OCI-LY1 (cell line): ENCODE results near the gene TNRC6C.

Experiments used
- H2AFZ ChIP-seq: fragments of 200-600 bp; sonication (generic), shearing (Covaris generic); 2 replicates; pipeline ENCODE4 v1.6.0; 2014; ENCODE audit warnings: antibody characterized with exemption, mild to moderate bottlenecking, low read length
- H3F3A ChIP-seq: fragments of 200-600 bp; sonication (generic), shearing (Covaris generic); 2 replicates; pipeline ENCODE4 v1.6.0; 2014; ENCODE audit warnings: mild to moderate bottlenecking, antibody characterized with exemption, low read length, moderate library complexity; ENCODE audit not compliant: insufficient read depth
- H3K27ac ChIP-seq: fragments of 200-600 bp; sonication (generic); 2 replicates; pipeline ENCODE4 v1.5.1; 2014; ENCODE audit warnings: low read length, mixed run types, mild to moderate bottlenecking, low read depth; ENCODE audit not compliant: poor library complexity, severe bottlenecking
- H3K27me3 ChIP-seq: fragments of 200-600 bp; sonication (generic); 2 replicates; pipeline ENCODE4 v1.6.0; 2014; ENCODE audit warnings: antibody characterized with exemption, mild to moderate bottlenecking, low read length, moderate library complexity; ENCODE audit not compliant: insufficient read depth
- H3K36me3 ChIP-seq: fragments of 200-600 bp; sonication (generic); 2 replicates; pipeline ENCODE4 v1.6.1; 2014; ENCODE audit warnings: mild to moderate bottlenecking, antibody characterized with exemption, low read length, moderate library complexity, mixed read lengths; ENCODE audit not compliant: insufficient read depth
- H3K4me1 ChIP-seq: fragments of 200-600 bp; sonication (generic); 2 replicates; pipeline ENCODE4 v1.5.1; 2014; ENCODE audit warnings: mild to moderate bottlenecking, low read length, moderate library complexity; ENCODE audit not compliant: insufficient read depth, severe bottlenecking
- H3K4me2 ChIP-seq: fragments of 200-600 bp; sonication (generic), shearing (Covaris generic); 2 replicates; pipeline ENCODE4 v1.6.1; 2014; ENCODE audit warnings: low read length
- H3K4me3 ChIP-seq: fragments of 200-600 bp; sonication (generic); 2 replicates; pipeline ENCODE4 v1.5.1; 2014; ENCODE audit warnings: low read length, low read depth, mild to moderate bottlenecking, mixed read lengths; ENCODE audit not compliant: poor library complexity, severe bottlenecking
- H3K79me2 ChIP-seq: fragments of 200-600 bp; shearing (Covaris generic); 2 replicates; pipeline ENCODE4 v1.6.1; 2016; ENCODE audit warnings: mixed run types, low read length, mixed read lengths; ENCODE audit not compliant: insufficient read depth
- H3K9ac ChIP-seq: fragments of 200-600 bp; sonication (generic), shearing (Covaris generic); 2 replicates; pipeline ENCODE4 v1.6.1; 2014; ENCODE audit warnings: mild to moderate bottlenecking, low read length, mixed read lengths
- H3K9me2 ChIP-seq: fragments of 200-600 bp; sonication (generic), shearing (Covaris generic); 2 replicates; pipeline ENCODE4 v1.6.1; 2014; ENCODE audit warnings: low read depth, mild to moderate bottlenecking, low read length, mixed read lengths
- H3K9me3 ChIP-seq: fragments of 200-600 bp; shearing (Covaris generic); 2 replicates; pipeline ENCODE4 v1.6.1; 2014; ENCODE audit warnings: low read length, mixed read lengths
- H4K20me1 ChIP-seq: fragments of 200-600 bp; sonication (generic), shearing (Covaris generic); 2 replicates; pipeline ENCODE4 v1.6.0; 2016; ENCODE audit warnings: mild to moderate bottlenecking, low read length; ENCODE audit not compliant: insufficient read depth
- EZH2 ChIP-seq: fragments of 200-600 bp; sonication (generic), shearing (Covaris generic); IDR thresholded peaks from 2 replicates; pipeline ENCODE4 v1.8.0; 2017; ENCODE audit warnings: borderline replicate concordance, mixed run types, mild to moderate bottlenecking, antibody characterized with exemption, low read length, moderate library complexity, mixed read lengths
- TF ChIP-seq, protein P1 (sequence below): fragments of 200-600 bp; sonication (generic), shearing (Covaris generic); IDR thresholded peaks from 2 replicates; pipeline ENCODE4 v1.5.1; 2017; ENCODE audit warnings: mild to moderate bottlenecking, antibody characterized with exemption, low read length, moderate library complexity, mixed read lengths

Gene TNRC6C

DNA sequence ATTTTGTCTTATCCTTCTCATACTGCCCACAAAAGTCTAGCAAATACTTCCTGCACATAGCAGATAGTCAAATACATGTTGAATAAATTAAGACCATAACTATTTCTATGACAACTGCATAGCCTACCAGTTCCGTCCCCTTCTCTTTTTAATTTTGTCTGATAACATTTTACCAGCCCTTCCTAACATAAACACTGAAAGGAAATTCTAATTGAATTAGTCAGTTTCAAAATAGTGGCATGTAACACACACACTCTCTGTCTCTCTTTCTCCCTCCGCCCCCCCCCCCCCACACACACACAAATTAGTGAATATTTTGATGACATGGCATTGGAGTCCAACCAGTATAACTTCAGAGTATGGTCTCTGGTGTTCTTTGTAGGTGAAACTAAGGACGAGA, 41.8 kb downstream of the TNRC6C start:
- no peaks in the 10 kb centered on the region for H3K36me3 ChIP-seq
- H3K4me2 ChIP-seq, result no peak overlapping the region
- no peaks in the 10 kb centered on the region for H4K20me1 ChIP-seq
- H3F3A ChIP-seq, result no peaks in the 10 kb centered on the region
- H3K27me3 ChIP-seq, result no peaks in the 10 kb centered on the region
- H3K4me3 ChIP-seq, result no peak overlapping the region
- H3K9ac ChIP-seq, result no peak overlapping the region
- H3K4me1 ChIP-seq, result no peaks in the 10 kb centered on the region
- H3K9me3 ChIP-seq, result no peaks in the 10 kb centered on the region
- H3K79me2 ChIP-seq, result no peaks in the 10 kb centered on the region
- H3K27ac ChIP-seq, result no peak overlapping the region
- TF ChIP-seq, protein P1, sequence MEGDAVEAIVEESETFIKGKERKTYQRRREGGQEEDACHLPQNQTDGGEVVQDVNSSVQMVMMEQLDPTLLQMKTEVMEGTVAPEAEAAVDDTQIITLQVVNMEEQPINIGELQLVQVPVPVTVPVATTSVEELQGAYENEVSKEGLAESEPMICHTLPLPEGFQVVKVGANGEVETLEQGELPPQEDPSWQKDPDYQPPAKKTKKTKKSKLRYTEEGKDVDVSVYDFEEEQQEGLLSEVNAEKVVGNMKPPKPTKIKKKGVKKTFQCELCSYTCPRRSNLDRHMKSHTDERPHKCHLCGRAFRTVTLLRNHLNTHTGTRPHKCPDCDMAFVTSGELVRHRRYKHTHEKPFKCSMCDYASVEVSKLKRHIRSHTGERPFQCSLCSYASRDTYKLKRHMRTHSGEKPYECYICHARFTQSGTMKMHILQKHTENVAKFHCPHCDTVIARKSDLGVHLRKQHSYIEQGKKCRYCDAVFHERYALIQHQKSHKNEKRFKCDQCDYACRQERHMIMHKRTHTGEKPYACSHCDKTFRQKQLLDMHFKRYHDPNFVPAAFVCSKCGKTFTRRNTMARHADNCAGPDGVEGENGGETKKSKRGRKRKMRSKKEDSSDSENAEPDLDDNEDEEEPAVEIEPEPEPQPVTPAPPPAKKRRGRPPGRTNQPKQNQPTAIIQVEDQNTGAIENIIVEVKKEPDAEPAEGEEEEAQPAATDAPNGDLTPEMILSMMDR, result no peak
- no peak for TF ChIP-seq EZH2
- no peak overlapping the region for H2AFZ ChIP-seq
- H3K9me2 ChIP-seq, result no peaks in the 10 kb centered on the region

DNA sequence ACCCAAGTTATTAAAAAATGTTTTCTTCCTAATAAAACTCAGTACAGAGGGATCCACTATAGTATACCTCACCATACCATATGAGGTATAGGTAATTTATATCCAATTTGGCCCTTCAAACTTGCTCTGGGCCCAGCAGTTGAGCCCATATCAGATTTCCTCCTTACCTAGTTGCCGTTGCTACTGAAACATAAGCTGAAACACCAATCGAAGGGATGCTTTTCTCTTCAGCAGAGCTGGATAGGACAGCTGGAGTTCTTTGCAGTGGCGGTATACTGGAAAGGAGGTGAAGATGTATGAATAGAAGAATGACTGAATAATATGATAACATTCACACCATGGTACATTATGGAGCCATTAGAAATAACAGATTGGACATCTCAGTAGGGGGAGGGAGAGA, 42.7 kb downstream of the TNRC6C start:
- no peak overlapping the region for H2AFZ ChIP-seq
- H3K36me3 ChIP-seq, result no peaks in the 10 kb centered on the region
- no peaks in the 10 kb centered on the region for H3K9me2 ChIP-seq
- H4K20me1 ChIP-seq, result no peaks in the 10 kb centered on the region
- no peaks in the 10 kb centered on the region for H3K9me3 ChIP-seq
- no peaks in the 10 kb centered on the region for H3F3A ChIP-seq
- H3K79me2 ChIP-seq, result no peaks in the 10 kb centered on the region
- H3K4me2 ChIP-seq, result no peak overlapping the region
- no peaks in the 10 kb centered on the region for H3K27me3 ChIP-seq
- H3K4me3 ChIP-seq, result no peak overlapping the region
- no peak for TF ChIP-seq EZH2
- TF ChIP-seq, protein P1, result no peak
- no peak overlapping the region for H3K9ac ChIP-seq
- no peak overlapping the region for H3K27ac ChIP-seq
- no peaks in the 10 kb centered on the region for H3K4me1 ChIP-seq

DNA sequence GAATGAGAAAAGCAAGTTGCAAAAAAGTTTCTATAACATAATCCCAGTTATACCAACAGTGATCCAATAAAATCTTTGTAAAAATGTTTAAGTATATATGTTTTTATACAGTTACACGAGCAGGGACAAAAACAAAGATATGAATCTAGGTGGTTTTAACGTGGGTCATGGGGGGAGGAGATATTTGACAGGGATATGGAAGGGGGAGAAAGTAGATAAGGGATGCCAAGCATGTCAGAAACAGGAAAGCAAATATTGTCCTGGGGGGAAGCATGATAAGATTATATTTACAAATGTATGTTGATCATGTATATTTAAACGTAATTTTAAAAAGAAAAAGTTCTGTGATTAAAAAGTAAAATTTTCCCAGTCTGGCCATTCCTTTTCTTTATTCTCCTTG, 43.1 kb downstream of the TNRC6C start:
- no peak overlapping the region for H3K27ac ChIP-seq
- no peaks in the 10 kb centered on the region for H3K9me2 ChIP-seq
- no peak overlapping the region for H3K4me2 ChIP-seq
- no peaks in the 10 kb centered on the region for H3K27me3 ChIP-seq
- H3K9ac ChIP-seq, result no peak overlapping the region
- H2AFZ ChIP-seq, result no peak overlapping the region
- no peaks in the 10 kb centered on the region for H3K9me3 ChIP-seq
- H4K20me1 ChIP-seq, result no peaks in the 10 kb centered on the region
- no peaks in the 10 kb centered on the region for H3K4me1 ChIP-seq
- no peaks in the 10 kb centered on the region for H3K36me3 ChIP-seq
- TF ChIP-seq EZH2, result no peak
- TF ChIP-seq, protein P1, result no peak
- no peaks in the 10 kb centered on the region for H3K79me2 ChIP-seq
- H3K4me3 ChIP-seq, result no peak overlapping the region
- H3F3A ChIP-seq, result no peaks in the 10 kb centered on the region
